ENCODE measurements around the gene BCL10. TPM values are rescaled to one million over a fixed set of nuclear protein-coding genes. Genes with fewer than 3 reads are reported as not detected.

The BCL10 gene
- total and polyA plus RNA-seq, 2 of the 8 experiments (the other 6 are each of a cell fraction or from before 2014, with no cell fraction given): 7.4 to 29.6 TPM

GRCh38 chr1:85325920-85326319, 49.5 kb upstream of the BCL10 start (continued):
- TF ChIP-seq SP4 (IDR thresholded peaks at IDR 0.05; ENCODE audit: low read length): no peak

All from H1 (cell line).